HFF-Myc (cell line): ENCODE results near the gene KRT9.
"Not testable (repeated sequence)": the region's sequence is repeated elsewhere in the genome, so short reads cannot be mapped to it uniquely, and the experiment has no call there.

Experiments used
- DNase-seq: peaks from one replicate; pipeline ENCODE4 v3.0.0-alpha.2; 2011; ENCODE audit warnings: low read depth; ENCODE audit errors: extremely low read depth
- H3K4me3 ChIP-seq: replicated peaks from 2 replicates; pipeline ENCODE4 v1.5.1; 2011; ENCODE audit warnings: low read depth, mild to moderate bottlenecking, control low read depth, low read length
- CTCF ChIP-seq: IDR thresholded peaks from 2 replicates; pipeline ENCODE4 v1.5.1; 2012; ENCODE audit warnings: mild to moderate bottlenecking, low read depth, low read length, control low read depth; ENCODE audit errors: missing control alignments

KRT9 gene

GRCh38 chr17:41610965-41611640 lies 39.2 kb upstream of the KRT9 start:
- no peak for DNase-seq
- TF ChIP-seq CTCF, result no peak
- no peak overlapping the region for H3K4me3 ChIP-seq

GRCh38 chr17:41610061-41610517 lies 38.2 kb upstream of the KRT9 start:
- DNase-seq, H3K4me3 ChIP-seq: not testable (repeated sequence)
- TF ChIP-seq CTCF, result peak; percentile 29

- not testable (repeated sequence) for DNase-seq, H3K4me3 ChIP-seq
Observed at GRCh38 chr17:41606930-41607329, 35.1 kb upstream of the KRT9 start.

GRCh38 chr17:41602524-41602923 lies 30.7 kb upstream of the KRT9 start:
- no peak overlapping the region for H3K4me3 ChIP-seq
- no peak for TF ChIP-seq CTCF
- DNase-seq, result no peak

- H3K4me3 ChIP-seq, result no peak overlapping the region
- DNase-seq, result no peak
- no peak for TF ChIP-seq CTCF
Observed at GRCh38 chr17:41600318-41600717, 28.5 kb upstream of the KRT9 start.

- DNase-seq, result no peak
- TF ChIP-seq CTCF, result no peak
- no peak overlapping the region for H3K4me3 ChIP-seq
Observed at GRCh38 chr17:41599680-41600079, 27.8 kb upstream of the KRT9 start.

- TF ChIP-seq CTCF, result no peak
- no peak for DNase-seq
- no peak overlapping the region for H3K4me3 ChIP-seq
Observed at GRCh38 chr17:41595585-41595984, 23.7 kb upstream of the KRT9 start.
